Measurements from ENCODE around the gene INSIG2.

Gene INSIG2

GRCh38 chr2:118088051-118089024 lies at the start of gene INSIG2:
Gene INSIG2, plus strand, starts transcription at chr2:118088471. Its CDS starts 8,086 bp downstream, at chr2:118096557.
- DNase-seq (ENCODE audit: low spot score), result peak; percentile 100

GRCh38 chr2:118040891-118041290 lies 47.4 kb upstream of the INSIG2 start:
- no peak for DNase-seq (ENCODE audit: low spot score)

DNA sequence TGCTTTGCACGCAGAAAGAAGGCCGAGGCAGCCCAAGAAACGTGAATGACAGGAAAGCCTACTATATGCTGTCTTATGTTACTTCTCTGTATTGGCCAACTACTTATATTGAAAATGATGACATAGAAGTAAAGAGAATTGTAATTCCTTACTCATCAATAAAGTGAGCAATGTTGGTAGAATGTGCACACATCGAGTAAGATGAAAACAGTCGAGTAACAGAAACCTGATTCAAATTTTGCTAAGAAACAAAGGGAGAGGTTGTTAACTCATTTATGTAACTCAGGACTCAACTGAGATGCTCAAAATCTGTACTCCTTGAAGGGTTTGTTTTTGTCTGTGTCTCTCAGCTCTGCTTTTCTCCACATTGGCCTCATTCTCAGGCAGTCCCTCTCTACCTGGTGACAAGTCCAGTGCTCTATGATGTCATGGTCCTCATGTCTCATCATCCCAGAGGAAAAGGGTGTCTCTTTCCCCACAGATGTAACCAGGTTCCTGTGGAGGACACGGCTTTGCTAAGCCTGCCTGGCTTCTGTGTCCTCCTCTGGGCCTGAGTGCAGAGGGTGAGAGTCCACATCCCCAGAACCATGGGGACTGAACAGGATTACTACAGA lies 44.1 kb upstream of the INSIG2 start:
- DNase-seq (ENCODE audit: low spot score), result no peak

GRCh38 chr2:118044854-118045253 lies 43.4 kb upstream of the INSIG2 start:
- DNase-seq (ENCODE audit: low spot score), result no peak

DNA sequence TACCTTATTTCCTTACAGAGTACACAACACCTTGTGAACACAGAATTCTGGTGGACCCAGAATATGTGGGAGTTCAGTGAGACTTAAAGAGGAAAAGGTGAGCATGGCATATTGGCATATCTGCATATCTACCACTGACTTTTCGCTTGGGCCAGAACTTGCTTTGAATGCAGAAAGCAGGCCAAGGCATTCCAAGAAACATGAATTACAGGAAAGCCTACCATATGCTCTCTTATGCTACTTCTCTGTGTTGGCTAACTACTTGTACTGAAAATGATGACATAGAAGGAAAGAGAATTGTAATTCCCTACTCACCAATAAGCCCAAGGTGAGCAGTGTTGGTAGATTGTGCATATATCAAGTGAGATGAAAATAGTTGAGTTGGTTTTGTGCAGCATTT lies 43.0 kb upstream of the INSIG2 start:
- no peak for DNase-seq (ENCODE audit: low spot score)

GRCh38 chr2:118046634-118047210 lies 41.5 kb upstream of the INSIG2 start:
- DNase-seq (ENCODE audit: low spot score), result peak; percentile 53

DNA sequence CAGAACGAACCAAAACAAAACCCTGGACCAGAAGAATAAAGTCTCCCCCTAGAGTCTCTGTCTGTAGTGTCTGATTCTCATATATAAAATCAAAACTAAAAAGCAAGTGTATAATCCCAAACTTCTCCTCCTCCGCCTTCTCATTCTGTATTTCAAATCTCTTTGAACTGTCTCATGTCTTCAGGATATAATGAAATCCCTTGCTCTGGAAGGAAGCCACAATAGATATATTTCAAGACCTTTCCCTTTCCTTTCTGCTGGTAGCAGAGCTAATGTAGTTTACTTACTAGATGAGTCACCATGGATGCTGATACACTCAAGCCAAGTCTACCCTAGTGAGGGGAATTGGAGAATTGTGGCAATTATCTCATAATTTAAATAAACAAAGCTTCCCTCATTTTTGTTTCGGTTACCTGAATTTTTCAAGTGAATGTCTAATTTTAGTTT lies 40.9 kb upstream of the INSIG2 start:
- DNase-seq (ENCODE audit: low spot score), result peak; percentile 41

DNA sequence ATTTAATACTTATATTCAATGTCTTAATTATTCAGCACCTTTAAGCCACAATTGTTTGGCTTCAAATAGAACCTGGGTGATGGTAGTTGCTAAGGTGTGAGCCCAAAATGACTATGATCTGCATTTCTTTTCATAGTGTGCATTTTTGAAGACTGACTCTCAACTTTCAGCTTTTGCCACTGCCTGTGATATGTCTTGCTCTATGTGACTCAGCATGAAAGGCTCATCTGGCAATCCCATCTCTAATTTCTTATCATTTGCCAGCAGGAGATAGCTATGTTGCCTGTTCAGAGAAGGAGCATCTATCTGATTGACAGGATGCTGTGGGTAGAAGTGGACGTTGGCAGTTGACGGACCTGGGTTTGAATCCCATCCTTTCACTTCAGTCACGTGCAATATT lies 39.9 kb upstream of the INSIG2 start:
- DNase-seq (ENCODE audit: low spot score), result no peak

DNA sequence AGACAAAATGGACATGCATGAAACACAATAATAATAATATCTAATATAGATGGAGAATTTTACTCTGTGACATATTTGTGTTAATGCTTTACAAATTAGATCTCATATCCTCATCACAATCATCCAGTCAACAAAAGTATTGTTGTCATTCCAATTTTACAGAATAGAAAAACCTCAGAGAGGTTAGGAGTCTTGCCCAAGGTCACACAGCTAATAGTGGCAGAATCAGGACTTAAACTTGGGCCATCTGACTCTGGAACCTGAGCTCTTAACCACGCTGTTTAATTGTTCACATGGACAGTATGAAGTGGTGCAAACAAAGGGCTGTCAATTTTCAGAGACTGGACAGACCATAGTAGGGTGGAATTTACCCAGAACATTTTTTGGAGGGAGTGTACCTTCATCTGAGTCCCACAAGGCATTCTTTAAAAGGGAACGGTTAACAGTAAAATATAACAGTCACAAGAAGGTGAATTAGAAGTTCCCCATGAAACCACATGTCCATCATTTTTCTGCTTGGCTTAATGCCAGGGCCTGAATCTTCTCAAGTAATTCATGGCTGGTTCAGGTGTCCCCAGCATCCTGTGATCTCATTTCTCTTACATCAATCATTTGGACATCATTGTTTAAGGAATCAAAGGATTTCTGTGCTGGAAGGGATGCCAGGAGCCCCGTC lies 39.0 kb upstream of the INSIG2 start:
- DNase-seq (ENCODE audit: low spot score), result peak; percentile 47

DNA sequence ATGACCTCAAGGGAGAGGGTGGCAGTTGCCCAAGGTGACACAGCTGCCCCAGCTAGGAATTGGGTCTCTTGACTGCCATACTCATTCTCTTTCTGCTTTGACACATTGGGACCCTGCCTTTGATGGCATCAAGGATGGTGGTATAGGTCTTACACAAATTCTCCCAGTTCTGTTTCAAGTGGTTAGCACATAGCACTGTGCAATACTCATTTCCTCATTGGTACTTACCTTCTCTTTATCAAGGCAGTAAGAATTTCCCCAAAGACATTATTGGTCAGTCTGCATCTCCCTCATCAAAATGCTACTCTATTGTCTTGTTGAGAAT lies 38.5 kb upstream of the INSIG2 start:
- no peak for DNase-seq (ENCODE audit: low spot score)

- DNase-seq (ENCODE audit: low spot score), result peak; percentile 9
Observed at GRCh38 chr2:118050386-118050785, 37.9 kb upstream of the INSIG2 start.

DNA sequence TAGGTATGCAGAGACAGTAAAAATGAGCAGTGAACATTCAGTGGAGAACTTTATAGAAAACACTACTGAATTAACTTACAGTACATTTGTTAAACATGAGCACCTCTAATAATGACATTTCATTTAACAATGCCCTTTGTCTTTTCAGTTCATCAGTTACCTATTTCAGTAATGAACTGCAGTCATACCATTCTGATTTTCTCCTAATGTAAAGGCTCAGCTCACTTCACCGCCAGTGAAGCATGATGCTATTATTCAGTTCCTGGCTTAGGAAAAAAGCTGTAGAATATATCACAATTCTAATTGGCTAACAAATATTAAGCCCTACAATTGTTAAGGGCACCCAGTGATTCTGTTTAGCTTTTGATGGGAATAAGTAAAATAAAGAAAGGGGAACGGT lies 37.3 kb upstream of the INSIG2 start:
- peak; percentile 2 for DNase-seq (ENCODE audit: low spot score)

- DNase-seq (ENCODE audit: low spot score), result no peak
Observed at GRCh38 chr2:118051826-118052358, 36.4 kb upstream of the INSIG2 start.

- no peak for DNase-seq (ENCODE audit: low spot score)
Observed at GRCh38 chr2:118052474-118052873, 35.8 kb upstream of the INSIG2 start.

DNA sequence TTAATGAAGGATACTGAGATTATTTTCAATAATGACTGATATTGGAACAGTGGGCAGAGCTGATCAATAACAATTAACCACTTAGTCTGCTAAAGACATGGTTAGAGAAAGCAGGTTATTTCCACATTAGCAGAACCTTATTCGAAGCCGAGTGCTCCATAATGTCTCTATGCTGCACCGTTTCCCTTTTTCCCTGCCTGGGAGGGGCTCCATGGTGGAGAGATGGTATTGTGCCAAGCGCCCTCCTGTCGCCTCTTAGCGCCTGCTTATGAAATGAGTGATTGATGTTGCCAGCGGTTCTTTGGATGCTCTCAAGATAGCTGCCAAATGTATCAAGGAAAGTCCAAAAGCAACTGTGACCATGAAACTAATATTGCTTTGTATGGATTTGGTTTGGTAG lies 34.6 kb upstream of the INSIG2 start:
- DNase-seq (ENCODE audit: low spot score), result no peak

GRCh38 chr2:118054213-118055008 lies 33.9 kb upstream of the INSIG2 start:
- DNase-seq (ENCODE audit: low spot score), result no peak

- DNase-seq (ENCODE audit: low spot score), result no peak
Observed at GRCh38 chr2:118055512-118056164, 32.6 kb upstream of the INSIG2 start.

- no peak for DNase-seq (ENCODE audit: low spot score)
Observed at GRCh38 chr2:118056165-118056534, 32.1 kb upstream of the INSIG2 start.

- DNase-seq (ENCODE audit: low spot score), result no peak
Observed at GRCh38 chr2:118056801-118057200, 31.5 kb upstream of the INSIG2 start.

DNA sequence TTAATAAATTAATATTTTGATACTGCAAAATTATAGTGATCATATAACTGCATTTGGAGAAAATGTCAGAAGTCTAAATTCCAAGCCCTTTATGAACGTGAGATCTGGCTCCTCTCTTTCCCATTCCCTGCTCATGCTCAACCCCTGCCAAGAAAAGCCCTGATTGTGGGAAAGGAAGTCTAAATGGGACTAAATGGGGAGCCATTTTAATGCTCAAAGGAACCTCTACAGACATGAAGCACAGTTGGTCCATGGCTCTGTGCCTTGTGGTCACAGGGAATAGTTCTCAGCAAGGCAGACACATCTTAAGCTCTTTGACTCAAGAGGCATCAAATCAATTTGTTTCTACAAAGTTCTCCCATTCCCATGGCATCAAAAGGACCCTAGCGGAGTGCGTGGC lies 29.3 kb upstream of the INSIG2 start:
- DNase-seq (ENCODE audit: low spot score), result no peak

DNA sequence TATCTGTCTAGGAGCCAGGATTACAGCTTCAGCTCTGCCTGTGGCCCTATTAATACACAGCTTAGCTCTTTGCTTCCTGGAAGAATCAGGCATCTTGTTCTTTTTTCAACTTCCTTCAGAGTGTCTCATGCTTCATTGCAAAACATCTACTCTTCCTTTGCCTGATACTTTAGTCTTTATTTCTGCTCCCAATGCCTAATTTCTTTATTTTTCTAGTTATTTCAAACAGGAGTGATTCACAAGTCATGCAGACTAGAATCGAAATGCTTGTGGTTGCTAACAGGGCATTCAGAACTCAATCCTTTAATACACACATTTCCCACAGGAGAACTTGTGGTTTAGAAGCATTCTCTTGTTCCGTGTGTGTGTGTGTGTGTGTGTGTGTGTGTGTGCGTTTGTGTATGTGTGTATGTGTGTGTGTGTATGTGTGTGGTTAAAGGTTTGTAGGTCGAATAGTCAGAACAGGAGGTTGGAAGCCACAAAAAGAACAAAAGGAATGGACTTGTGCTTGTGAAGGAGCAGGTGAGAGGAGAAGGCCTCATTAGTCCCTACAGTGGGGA lies 28.3 kb upstream of the INSIG2 start:
- DNase-seq (ENCODE audit: low spot score), result peak; percentile 82

Measured in kidney tubule cell (primary cell).